K562 (cell line): Measurements from ENCODE around the gene NUP62. TPM values are rescaled to one million over a fixed set of nuclear protein-coding genes. Genes with fewer than 3 reads are reported as not detected.

Source experiments
- ATF1 ChIP-seq, 2 experiments: fragments of 450-650 bp in 1 of 2; IDR thresholded peaks; 2 replicates each; pipeline ENCODE4 v1.6.1; 2016; ENCODE audit warnings: missing compliant biosample characterization in 1 of 2, missing genetic modification characterization in 1 of 2
- DNMT1 ChIP-seq: fragments of 450-650 bp; IDR thresholded peaks from 2 replicates; pipeline ENCODE4 v1.6.1; 2016; ENCODE audit warnings: antibody characterized with exemption, mild to moderate bottlenecking
- JUND ChIP-seq, 2 experiments: IDR thresholded peaks; 2 replicates in 1 of 2; 3 replicates in 1 of 2; pipeline ENCODE4 v1.6.1; 2011; ENCODE audit warnings: borderline replicate concordance in 2 of 2, low read depth in 2 of 2, low read length in 2 of 2, improper control_type of control experiment in 1 of 2, missing biosample characterization in 1 of 2, missing genetic modification characterization in 1 of 2, missing genetic modification reagents in 1 of 2
- KAT8 ChIP-seq: fragments of 450-650 bp; IDR thresholded peaks from 2 replicates; pipeline ENCODE4 v1.6.1; 2016; ENCODE audit warnings: low read depth, mild to moderate bottlenecking
- MAX ChIP-seq: sonication (generic); formaldehyde crosslinking; IDR thresholded peaks from 2 replicates; pipeline ENCODE4 v1.9.0; 2022; ENCODE audit warnings: mild to moderate bottlenecking, missing genetic modification reagents
- MLLT1 ChIP-seq, 2 experiments: fragments of 450-650 bp; IDR thresholded peaks; 2 replicates each; pipeline ENCODE4 v1.6.1; 2016
- NEUROD1 ChIP-seq: fragments of 150-350 bp; IDR thresholded peaks from 2 replicates; pipeline ENCODE4 v1.6.1; 2014; ENCODE audit warnings: borderline replicate concordance, low read length, low read depth; ENCODE audit not compliant: partially characterized antibody
- NKRF ChIP-seq: fragments of 450-650 bp; IDR thresholded peaks from 2 replicates; pipeline ENCODE4 v1.6.1; 2016; ENCODE audit warnings: borderline replicate concordance
- POLR2B ChIP-seq: fragments of 450-650 bp; IDR thresholded peaks from 2 replicates; pipeline ENCODE4 v1.6.1; 2018; ENCODE audit warnings: low read depth; ENCODE audit not compliant: partially characterized antibody
- SIN3A ChIP-seq, 2 experiments: fragments of 150-350 bp in 1 of 2; IDR thresholded peaks; 2 replicates each; pipeline ENCODE4 v1.6.1; 2011 to 2016; ENCODE audit warnings: borderline replicate concordance in 2 of 2, low read depth in 2 of 2, low read length in 2 of 2, mild to moderate bottlenecking in 2 of 2, moderate library complexity in 2 of 2; ENCODE audit not compliant: control insufficient read depth in 1 of 2
- STAG1 ChIP-seq: sonication (generic); formaldehyde crosslinking; IDR thresholded peaks from 2 replicates; pipeline ENCODE4 v1.5.0; 2020; ENCODE audit warnings: missing genetic modification reagents, borderline replicate concordance
- TCF3 ChIP-seq: sonication (generic); formaldehyde crosslinking; IDR thresholded peaks from 2 replicates; pipeline ENCODE4 v1.4.0; 2020; ENCODE audit warnings: mild to moderate bottlenecking, missing genetic modification reagents
- TEAD1 ChIP-seq, 2 experiments: fragments of 450-650 bp in 1 of 2; sonication (generic) in 1 of 2; formaldehyde crosslinking; IDR thresholded peaks; 2 replicates each; pipeline versions ENCODE4 v1.4.0 to v1.8.0; 2020 to 2022; ENCODE audit warnings: mild to moderate bottlenecking in 2 of 2, missing genetic modification reagents in 1 of 2
- TFAP4 ChIP-seq: sonication (generic); formaldehyde crosslinking; IDR thresholded peaks from 2 replicates; pipeline ENCODE4 v1.8.0; 2022; ENCODE audit warnings: missing genetic modification reagents, mild to moderate bottlenecking, moderate library complexity, borderline replicate concordance
- THRB ChIP-seq: fragments of 450-650 bp; formaldehyde crosslinking; conservative IDR thresholded peaks from 2 replicates; pipeline ENCODE4 v1.4.0; 2022; ENCODE audit warnings: mild to moderate bottlenecking, missing genetic modification characterization
- TRIM24 ChIP-seq, 2 experiments: fragments of 450-650 bp; IDR thresholded peaks; 2 replicates each; pipeline ENCODE4 v1.6.1; 2016
- ZNF140 ChIP-seq: fragments of 250-450 bp; sonication (Bioruptor Pico); IDR thresholded peaks from 2 replicates; pipeline ENCODE4 v1.8.0; 2021; ENCODE audit warnings: moderate library complexity, mild to moderate bottlenecking, inconsistent platforms
- ZNF143 ChIP-seq: sonication (generic); formaldehyde crosslinking; IDR thresholded peaks from 2 replicates; pipeline ENCODE4 v1.9.0; 2022; ENCODE audit warnings: mild to moderate bottlenecking, missing genetic modification reagents
- polyA plus RNA-seq, 8 experiments: library from polyadenylated mRNA; depleted of rRNA in 4 of 8; stranded (reverse) in 5 of 8; unstranded in 3 of 8; fragments of >200 nt; fragmentation: Nextera tagmentation in 2 of 8; fragmentation: Illumina TruSeq in 1 of 8; extraction: Ambion mirVana in 2 of 8; extraction: Trizol in 1 of 8; gene quantifications; 2 replicates each; pipeline versions ENCODE4 v1.2.1 to v1.2.3, GENCODE V29; 2011 to 2014; ENCODE audit warnings: inconsistent platforms in 1 of 8, missing spikeins in 1 of 8
- total RNA-seq, 7 experiments: library from RNA; depleted of rRNA in 6 of 7; stranded (reverse); fragments of >200 nt in 6 of 7; fragmentation: Illumina TruSeq in 2 of 7; extraction: Trizol in 2 of 7; gene quantifications; 2 replicates each; pipeline versions ENCODE4 v1.2.1 to v1.2.3, GENCODE V29; 2011 to 2021; ENCODE audit warnings: low replicate concordance in 1 of 7

The NUP62 gene
- total and polyA plus RNA-seq, 9 of the 15 experiments (the other 6 are each of a cell fraction or from before 2014, with no cell fraction given) = 16.9 to 109 (median 66.0) TPM

- no peak for TF ChIP-seq NEUROD1
- no peak for TF ChIP-seq STAG1 (CRISPR knock-in tag)
- TF ChIP-seq SIN3A (IDR thresholded peaks at IDR 0.05; ENCODE audit: borderline replicate concordance in 2 of 2, control insufficient read depth in 1 of 2, low read depth in 2 of 2, low read length in 2 of 2) = peak in 1 of 2 experiments; percentile 5; a peak in 1 of 4 replicates
- TF ChIP-seq JUND (IDR thresholded peaks at IDR 0.05; ENCODE audit: borderline replicate concordance, low read depth, low read length) = 0 out of 2 replicates have a peak, but pooled peaks have one; percentile 3
- TF ChIP-seq JUND (tag; IDR thresholded peaks at IDR 0.05; ENCODE audit: borderline replicate concordance, low read depth, low read length) = no peak; the same call in 2 of the 3 replicates
- TF ChIP-seq TCF3 (CRISPR knock-in tag) = no peak
- TF ChIP-seq THRB (CRISPR knock-in tag) = 0 out of 2 replicates have a peak, but pooled peaks have one; percentile 1
- TF ChIP-seq POLR2B = peak; percentile 14
- TF ChIP-seq TRIM24 (IDR thresholded peaks at IDR 0.05) = 0 out of 4 replicates have a peak, but pooled peaks of 1 of the 2 experiments have one; percentile 3
- no peak for TF ChIP-seq DNMT1
- TF ChIP-seq ZNF140 (CRISPR knock-in tag) = no peak
- TF ChIP-seq KAT8 = no peak
- 0 out of 2 replicates have a peak, but pooled peaks have one; percentile 51 for TF ChIP-seq NKRF
- 0 out of 4 replicates have a peak, but pooled peaks of 1 of the 2 experiments have one; percentile 36 for TF ChIP-seq MLLT1 (IDR thresholded peaks at IDR 0.05)
- TF ChIP-seq ZNF143 (CRISPR knock-in tag) = peak; percentile 10; the same call in 1 of the 2 replicates
- TF ChIP-seq TEAD1 (CRISPR knock-in tag; IDR thresholded peaks at IDR 0.05) = 0 out of 4 replicates have a peak, but pooled peaks of 1 of the 2 experiments have one; percentile 2
- peak; percentile 16; the same call in 1 of the 2 replicates for TF ChIP-seq MAX (CRISPR knock-in tag)
- TF ChIP-seq ATF1 (CRISPR knock-in tag; IDR thresholded peaks at IDR 0.05) = no peak
- TF ChIP-seq ATF1 (tag; IDR thresholded peaks at IDR 0.05) = peak; percentile 14; the same call in 1 of the 2 replicates
- 0 out of 2 replicates have a peak, but pooled peaks have one; percentile 20 for TF ChIP-seq TFAP4 (CRISPR knock-in tag)
These were observed 1.2 kb upstream of the NUP62 start (continued) for GRCh38 chr19:49930483-49931011.
